Activated CD8-positive, alpha-beta T cell treated with anti-CD3 and anti-CD28 coated beads for 36 hours (primary cell): ENCODE data around the gene ENTR1. TPM values are rescaled to one million over a fixed set of nuclear protein-coding genes. Genes with fewer than 3 reads are reported as not detected.

Source experiments
- ATAC-seq: fragments of 200-7000 bp; cut with Tn5 transposase; one replicate; pipeline ENCODE4 v1.10.0; 2021; ENCODE audit warnings: mild to moderate bottlenecking, moderate library complexity
- CTCF ChIA-PET: fragments of 350-600 bp; sonication (Branson Sonifier 250); formaldehyde crosslinking; loops from one replicate; lab custom pipeline; 2021; ENCODE audit warnings: antibody characterized with exemption; lab: Charles Lee
- POLR2A ChIA-PET: fragments of 350-600 bp; sonication (Branson Sonifier 250); formaldehyde crosslinking; loops from one replicate; lab custom pipeline; 2021; ENCODE audit warnings: antibody characterized with exemption; lab: Charles Lee
- DNase-seq: peaks from one replicate; pipeline ENCODE4 v3.0.0-alpha.2; 2020
- H3K27ac Mint-ChIP-seq: one replicate; pipeline ENCODE4 v1.8.0; 2021; ENCODE audit warnings: mild to moderate bottlenecking, mixed read lengths
- H3K27me3 Mint-ChIP-seq: one replicate; pipeline ENCODE4 v1.8.0; 2021; ENCODE audit warnings: mixed read lengths
- H3K36me3 Mint-ChIP-seq: one replicate; pipeline ENCODE4 v1.8.0; 2021; ENCODE audit warnings: low read depth, mixed read lengths
- H3K4me1 Mint-ChIP-seq: one replicate; pipeline ENCODE4 v1.8.0; 2021; ENCODE audit warnings: low read depth, mixed read lengths
- H3K4me3 Mint-ChIP-seq: one replicate; pipeline ENCODE4 v1.8.0; 2021; ENCODE audit warnings: mild to moderate bottlenecking, moderate library complexity, mixed read lengths
- H3K9me3 Mint-ChIP-seq: one replicate; pipeline ENCODE4 v1.8.0; 2021; ENCODE audit warnings: mixed read lengths
- intact Hi-C: fragments of 100-400 bp; cut with micrococcal nuclease; formaldehyde crosslinking; loops from one replicate; pipeline ENCODE4 v1.10.0; 2022
- total RNA-seq, 2 experiments: library from RNA; stranded (reverse); gene quantifications; one replicate each; pipeline ENCODE4 v1.2.3, GENCODE V29; 2021
- TF ChIP-seq, protein P1 (sequence below): fragments of 200-600 bp; IDR thresholded peaks from one replicate; pipeline ENCODE4 v1.8.0; 2022; ENCODE audit warnings: antibody characterized with exemption, mild to moderate bottlenecking

The ENTR1 gene
- total RNA-seq, 2 experiments from 2014 or later = 65.9 to 66.8 TPM

DNA sequence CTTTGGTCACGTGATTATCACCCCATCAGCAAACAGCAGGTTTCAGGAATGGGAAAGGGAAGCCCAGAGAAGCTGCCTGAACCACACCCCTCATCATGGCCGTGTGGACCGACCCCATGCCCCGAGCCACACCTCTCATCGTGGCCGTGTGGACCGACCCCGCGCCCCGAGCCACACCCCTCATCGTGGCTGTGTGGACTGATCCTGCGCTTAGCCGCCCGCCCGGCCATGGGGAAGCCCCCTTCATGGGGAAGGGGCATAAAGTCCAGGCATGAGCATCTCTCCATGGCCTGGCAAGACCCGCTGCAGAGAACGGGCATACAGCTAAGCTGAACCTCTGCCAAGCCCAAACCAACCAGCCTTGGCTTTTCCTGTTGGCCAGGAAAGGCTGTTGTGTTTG, 16.9 kb downstream of the ENTR1 start:
- CTCF ChIA-PET = interaction anchor here (1.9 kb wide), 1 partner anchor 30 kb away, joined by 4 read pairs; the partner anchor contains the start of gene DNLZ
- no peak for ATAC-seq
- DNase-seq = no peak
- Mint-ChIP-seq H3K4me1 (peaks cover 6% of the 10 kb centered on the region), H3K27ac (no peak overlapping the region), H3K36me3 (peaks cover 48% of the 10 kb centered on the region), H3K9me3 (no peaks in the 10 kb centered on the region), H3K27me3 (no peaks in the 10 kb centered on the region), H3K4me3 (no peak overlapping the region)
- TF ChIP-seq, protein P1, sequence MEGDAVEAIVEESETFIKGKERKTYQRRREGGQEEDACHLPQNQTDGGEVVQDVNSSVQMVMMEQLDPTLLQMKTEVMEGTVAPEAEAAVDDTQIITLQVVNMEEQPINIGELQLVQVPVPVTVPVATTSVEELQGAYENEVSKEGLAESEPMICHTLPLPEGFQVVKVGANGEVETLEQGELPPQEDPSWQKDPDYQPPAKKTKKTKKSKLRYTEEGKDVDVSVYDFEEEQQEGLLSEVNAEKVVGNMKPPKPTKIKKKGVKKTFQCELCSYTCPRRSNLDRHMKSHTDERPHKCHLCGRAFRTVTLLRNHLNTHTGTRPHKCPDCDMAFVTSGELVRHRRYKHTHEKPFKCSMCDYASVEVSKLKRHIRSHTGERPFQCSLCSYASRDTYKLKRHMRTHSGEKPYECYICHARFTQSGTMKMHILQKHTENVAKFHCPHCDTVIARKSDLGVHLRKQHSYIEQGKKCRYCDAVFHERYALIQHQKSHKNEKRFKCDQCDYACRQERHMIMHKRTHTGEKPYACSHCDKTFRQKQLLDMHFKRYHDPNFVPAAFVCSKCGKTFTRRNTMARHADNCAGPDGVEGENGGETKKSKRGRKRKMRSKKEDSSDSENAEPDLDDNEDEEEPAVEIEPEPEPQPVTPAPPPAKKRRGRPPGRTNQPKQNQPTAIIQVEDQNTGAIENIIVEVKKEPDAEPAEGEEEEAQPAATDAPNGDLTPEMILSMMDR = no peak
- POLR2A ChIA-PET = interaction anchor here (0.8 to 1.0 kb wide), 2 partner anchors 15 to 37 kb away, joined by 3 read pairs; no protein-coding TSS in a partner anchor
- intact Hi-C loops = no loop called here

DNA sequence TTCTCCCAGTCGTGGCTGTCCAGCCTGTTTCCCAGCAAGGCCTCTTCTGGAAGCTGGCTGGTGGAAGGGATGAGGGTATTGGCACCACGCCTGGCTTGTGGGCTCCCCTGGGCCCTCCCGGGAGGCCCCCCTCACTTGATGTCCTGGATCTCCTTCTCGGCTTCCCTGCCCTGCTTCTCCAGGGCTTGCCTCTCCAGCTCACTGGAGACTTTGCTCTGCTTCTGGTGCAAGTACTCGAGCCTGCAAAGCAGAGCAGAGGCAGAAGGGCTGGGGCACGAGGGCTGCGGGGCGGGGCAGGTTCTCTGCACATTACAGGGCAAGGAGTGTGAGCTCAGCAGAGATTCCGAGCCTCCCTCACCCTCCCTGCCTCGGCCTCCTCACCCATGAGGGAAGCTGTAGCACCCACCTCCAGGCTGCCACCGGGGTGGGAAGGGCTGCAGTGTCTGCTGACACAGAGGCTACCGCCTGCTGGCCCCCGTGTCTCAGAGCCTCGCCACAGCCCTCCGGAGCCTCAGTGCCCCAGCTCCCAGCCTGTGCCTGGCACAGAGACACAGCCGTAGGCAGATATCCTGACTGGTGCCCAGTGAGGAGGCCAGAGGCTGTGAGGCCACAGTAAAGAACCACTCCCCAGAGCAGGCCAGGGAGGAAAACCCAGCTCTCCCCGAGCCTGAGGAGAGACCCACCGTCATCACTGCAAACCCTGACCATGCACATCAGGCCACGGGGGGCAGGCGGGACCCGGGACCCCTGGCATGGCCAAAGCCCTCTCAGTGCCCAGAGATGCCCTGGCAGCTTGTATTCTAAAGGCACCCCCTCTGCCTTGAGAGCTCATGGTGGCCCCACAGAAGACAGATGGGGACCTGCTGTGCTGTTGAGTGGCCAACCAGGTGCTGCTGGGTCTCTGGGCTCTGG, 17.6 kb downstream of the ENTR1 start:
- Mint-ChIP-seq H3K36me3 (peaks cover 47% of the 10 kb centered on the region), H3K9me3 (no peaks in the 10 kb centered on the region), H3K27ac (no peak overlapping the region), H3K27me3 (no peaks in the 10 kb centered on the region), H3K4me3 (no peak overlapping the region), H3K4me1 (no peaks in the 10 kb centered on the region)
- TF ChIP-seq, protein P1 = no peak
- ChIA-PET POLR2A (interaction anchor here (0.6 to 1.9 kb wide), 5 partner anchors 10 to 261 kb away, joined by 3 to 6 read pairs (median 3); partner anchors contain the start of gene CARD9), CTCF (interaction anchor here (0.9 to 1.9 kb wide), 2 partner anchors 29 to 47 kb away, joined by 3 to 4 read pairs; partner anchors contain the start of gene DNLZ)
- intact Hi-C loops = no loop called here
- ATAC-seq (no peak), DNase-seq (no peak)

DNA sequence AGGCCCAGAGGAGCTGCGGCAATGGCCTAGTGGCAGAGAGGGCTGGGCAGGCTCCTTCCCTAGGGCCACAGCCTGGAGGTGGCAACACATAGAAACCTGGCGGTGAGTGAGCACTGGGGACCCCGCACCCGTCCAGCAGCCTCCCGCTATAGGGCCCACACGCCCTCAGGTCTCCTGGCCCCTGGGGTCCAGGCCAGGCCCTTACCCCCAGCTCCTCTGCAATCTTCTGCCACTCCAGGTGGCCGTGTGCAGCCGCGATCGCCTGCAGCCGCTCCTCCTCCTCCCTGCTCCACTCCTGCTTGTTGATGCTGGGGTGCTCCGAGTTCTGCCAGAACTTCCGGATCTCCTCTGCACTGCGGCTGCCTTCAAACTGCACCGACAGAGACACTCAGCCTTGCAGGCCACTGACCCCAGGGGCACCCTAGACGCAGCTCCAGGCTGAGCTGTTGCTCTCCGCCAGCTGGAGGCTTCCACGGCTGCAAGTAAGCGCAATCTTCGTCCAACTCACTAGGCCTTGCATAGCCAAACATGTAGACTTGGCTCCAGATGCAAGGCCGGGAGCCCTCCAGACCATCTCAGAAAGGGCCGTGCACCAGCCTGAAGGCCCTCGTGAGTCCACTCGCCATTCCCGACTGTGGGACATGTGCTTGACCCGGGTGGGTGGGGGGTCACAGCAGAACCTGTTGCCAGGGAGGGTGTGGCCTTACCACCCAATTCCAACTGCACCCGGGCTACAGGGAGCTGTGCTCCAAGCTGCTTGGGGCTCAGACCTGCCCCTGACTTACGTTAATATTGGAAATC, 18.5 kb downstream of the ENTR1 start:
- ATAC-seq = no peak
- ChIA-PET POLR2A (interaction anchor here (0.6 to 1.9 kb wide), 7 partner anchors 9 to 262 kb away, joined by 3 to 6 read pairs (median 4); partner anchors contain the start of genes CARD9 and DNLZ), CTCF (interaction anchor here (0.9 to 1.9 kb wide), 3 partner anchors 28 to 46 kb away, joined by 3 to 4 read pairs (median 4); partner anchors contain the start of gene DNLZ)
- Mint-ChIP-seq H3K9me3 (no peaks in the 10 kb centered on the region), H3K36me3 (peaks cover 50% of the 10 kb centered on the region), H3K4me3 (no peak overlapping the region), H3K27ac (no peak overlapping the region), H3K27me3 (no peaks in the 10 kb centered on the region), H3K4me1 (no peaks in the 10 kb centered on the region)
- TF ChIP-seq, protein P1 = no peak
- intact Hi-C loops = no loop called here
- no peak for DNase-seq

DNA sequence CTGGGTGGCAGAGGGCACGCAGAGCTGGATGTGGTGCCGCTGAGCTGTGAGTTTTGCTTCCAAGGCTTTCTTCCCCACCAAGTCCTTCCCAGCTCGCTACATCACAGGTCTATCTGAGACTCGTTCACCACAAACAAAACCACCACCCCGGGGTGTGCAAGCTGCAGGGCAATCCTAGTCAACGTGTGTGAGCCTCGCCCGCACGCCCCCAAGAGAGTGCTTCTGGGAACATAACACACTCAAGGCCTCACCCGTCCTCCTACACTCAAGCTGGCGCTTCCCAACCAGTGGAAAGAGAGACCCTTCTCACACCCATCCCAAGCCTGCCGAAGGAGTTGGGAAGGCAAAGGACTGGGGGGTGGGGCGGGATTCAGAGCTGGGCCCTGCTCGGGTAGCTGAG, 21.0 kb downstream of the ENTR1 start:
- Mint-ChIP-seq H3K36me3 (peaks cover 57% of the 10 kb centered on the region), H3K27me3 (no peaks in the 10 kb centered on the region), H3K9me3 (no peaks in the 10 kb centered on the region), H3K27ac (no peak overlapping the region), H3K4me3 (no peak overlapping the region), H3K4me1 (peaks cover 16% of the 10 kb centered on the region)
- TF ChIP-seq, protein P1 = no peak
- no peak for DNase-seq
- CTCF ChIA-PET = interaction anchor here (0.8 to 1.6 kb wide), 3 partner anchors 10 to 13 kb away, joined by 3 to 5 read pairs (median 4); no protein-coding TSS in a partner anchor
- ATAC-seq = no peak
- POLR2A ChIA-PET = interaction anchor here (0.7 to 1.7 kb wide), 7 partner anchors 8 to 69 kb away, joined by 3 to 6 read pairs (median 3); partner anchors contain the start of genes ENTR1 and PMPCA
- intact Hi-C loops = no loop called here
